GM19239 (cell line): ENCODE data around the gene CAMK2A.

Experiments used
- DNase-seq: peaks from one replicate; pipeline ENCODE4 v3.0.0; 2011; ENCODE audit warnings: low spot score; ENCODE audit not compliant: insufficient read length
- FAIRE-seq: peaks from 2 replicates; lab custom pipeline; 2011; peaks lifted over from hg19 to GRCh38; lab: Jason Lieb, UNC

Gene CAMK2A

GRCh38 chr5:150196514-150196913, 93.1 kb downstream of the CAMK2A start:
- no peak for DNase-seq
- no peak for FAIRE-seq

- no peak for DNase-seq
- no peak for FAIRE-seq
Measured at GRCh38 chr5:150195736-150196485, 93.7 kb downstream of the CAMK2A start.

- FAIRE-seq: no peak
- no peak for DNase-seq
Measured at GRCh38 chr5:150192462-150192861, 97.1 kb downstream of the CAMK2A start.

- FAIRE-seq: no peak
- DNase-seq: no peak
Measured at GRCh38 chr5:150190987-150191386, 98.6 kb downstream of the CAMK2A start.

GRCh38 chr5:150190503-150190979, 99.0 kb downstream of the CAMK2A start:
- DNase-seq (no peak), FAIRE-seq (no peak)

GRCh38 chr5:150189728-150190502, 99.7 kb downstream of the CAMK2A start, which contains the start of gene SLC6A7:
Gene SLC6A7, plus strand, starts transcription at chr5:150190062. Its CDS starts 266 bp downstream, at chr5:150190328.
- FAIRE-seq (no peak), DNase-seq (no peak)

- no peak for FAIRE-seq
- DNase-seq: no peak
Measured at GRCh38 chr5:150189326-150189725, 100.2 kb downstream of the CAMK2A start.

- no peak for FAIRE-seq
- DNase-seq: no peak
Measured at GRCh38 chr5:150188146-150188842, 101.3 kb downstream of the CAMK2A start.

GRCh38 chr5:150186897-150187296, 102.7 kb downstream of the CAMK2A start:
- FAIRE-seq (no peak), DNase-seq (no peak)

GRCh38 chr5:150186137-150186536, 103.4 kb downstream of the CAMK2A start:
- no peak for FAIRE-seq

GRCh38 chr5:150184990-150185912, 104.3 kb downstream of the CAMK2A start:
- DNase-seq (no peak), FAIRE-seq (no peak)

More at GRCh38 chr5:150186137-150186536, 103.4 kb downstream of the CAMK2A start:
- no peak for DNase-seq

GRCh38 chr5:150184006-150184405, 105.6 kb downstream of the CAMK2A start:
- DNase-seq (no peak), FAIRE-seq (no peak)

GRCh38 chr5:150183436-150183835, 106.1 kb downstream of the CAMK2A start:
- DNase-seq: no peak
- no peak for FAIRE-seq

GRCh38 chr5:150182774-150183173, 106.8 kb downstream of the CAMK2A start:
- FAIRE-seq (no peak), DNase-seq (no peak)

GRCh38 chr5:150181766-150182545, 107.6 kb downstream of the CAMK2A start:
- FAIRE-seq: no peak
- no peak for DNase-seq

GRCh38 chr5:150181027-150181426, 108.5 kb downstream of the CAMK2A start:
- FAIRE-seq: no peak
- no peak for DNase-seq

GRCh38 chr5:150180241-150181026, 109.1 kb downstream of the CAMK2A start:
- DNase-seq (no peak), FAIRE-seq (no peak)

- no peak for DNase-seq
- FAIRE-seq: no peak
Measured at GRCh38 chr5:150179019-150179620, 110.5 kb downstream of the CAMK2A start.
